Mucosa of descending colon (tissue), 3 donors: ENCODE measurements around the gene DDX31. TPM values are rescaled to one million over a fixed set of nuclear protein-coding genes. Genes with fewer than 3 reads are reported as not detected.

Experiments
- ATAC-seq: fragments of 200-7000 bp; cut with Tn5 transposase; one replicate; pipeline ENCODE4 v1.9.1; 2020; ENCODE audit warnings: mild to moderate bottlenecking, moderate library complexity
- DNase-seq, 3 donors: peaks; one replicate each; pipeline ENCODE4 v3.0.0-alpha.2; 2020
- H3K36me3 ChIP-seq: fragments of 200-600 bp; one replicate; pipeline ENCODE4 v1.8.0; 2021; ENCODE audit warnings: low read depth, mild to moderate bottlenecking
- H3K4me1 ChIP-seq: fragments of 200-600 bp; one replicate; pipeline ENCODE4 v1.8.0; 2021; ENCODE audit warnings: low read depth, mild to moderate bottlenecking
- H3K4me3 ChIP-seq: fragments of 200-600 bp; one replicate; pipeline ENCODE4 v1.8.0; 2021; ENCODE audit warnings: mild to moderate bottlenecking
- H3K9me3 ChIP-seq: fragments of 200-600 bp; one replicate; pipeline ENCODE4 v1.8.0; 2021; ENCODE audit warnings: mild to moderate bottlenecking
- intact Hi-C, 2 donors: fragments of 100-400 bp; cut with DNase I in 1 of 2; cut with micrococcal nuclease in 1 of 2; formaldehyde crosslinking; loops; one replicate each; pipeline versions ENCODE4 v1.11.0 to v1.11.1; 2022; cut with DNase I, micrococcal nuclease
- total RNA-seq, 3 donors: library from RNA; stranded (reverse); fragmentation: NEBNext Ultra II Directional in 2 of 3; extraction: Animal tissue kit (Norgen Biotek cat#: 25700) in 2 of 3; gene quantifications; one replicate each; pipeline versions ENCODE4 v1.2.1 to v1.2.4, GENCODE V29; 2021 to 2023
- TF ChIP-seq, protein P1 (sequence below): fragments of 200-600 bp; IDR thresholded peaks from one replicate; pipeline ENCODE4 v1.8.0; 2022; ENCODE audit warnings: antibody characterized with exemption, mild to moderate bottlenecking
- donor health status: DM: no; HTN: no; CAD: no; lungs with moderate emphysema.
- donor health status: DM: no; HTN: no; CAD: no.
- donor health status: DM: no; HTN: yes; CAD: no.

The DDX31 gene
- total RNA-seq, 3 donors from 2014 or later: 8.7 to 11.2 (median 9.5) TPM

GRCh38 chr9:132595319-132595718 is 74.5 kb downstream of the DDX31 start:
- Histone ChIP-seq H3K36me3 (no peaks in the 10 kb centered on the region), H3K4me1 (no peaks in the 10 kb centered on the region), H3K4me3 (no peak overlapping the region), H3K9me3 (no peaks in the 10 kb centered on the region)
- intact Hi-C loops: no loop called here
- DNase-seq (no peak), ATAC-seq (no peak)
- TF ChIP-seq, protein P1, sequence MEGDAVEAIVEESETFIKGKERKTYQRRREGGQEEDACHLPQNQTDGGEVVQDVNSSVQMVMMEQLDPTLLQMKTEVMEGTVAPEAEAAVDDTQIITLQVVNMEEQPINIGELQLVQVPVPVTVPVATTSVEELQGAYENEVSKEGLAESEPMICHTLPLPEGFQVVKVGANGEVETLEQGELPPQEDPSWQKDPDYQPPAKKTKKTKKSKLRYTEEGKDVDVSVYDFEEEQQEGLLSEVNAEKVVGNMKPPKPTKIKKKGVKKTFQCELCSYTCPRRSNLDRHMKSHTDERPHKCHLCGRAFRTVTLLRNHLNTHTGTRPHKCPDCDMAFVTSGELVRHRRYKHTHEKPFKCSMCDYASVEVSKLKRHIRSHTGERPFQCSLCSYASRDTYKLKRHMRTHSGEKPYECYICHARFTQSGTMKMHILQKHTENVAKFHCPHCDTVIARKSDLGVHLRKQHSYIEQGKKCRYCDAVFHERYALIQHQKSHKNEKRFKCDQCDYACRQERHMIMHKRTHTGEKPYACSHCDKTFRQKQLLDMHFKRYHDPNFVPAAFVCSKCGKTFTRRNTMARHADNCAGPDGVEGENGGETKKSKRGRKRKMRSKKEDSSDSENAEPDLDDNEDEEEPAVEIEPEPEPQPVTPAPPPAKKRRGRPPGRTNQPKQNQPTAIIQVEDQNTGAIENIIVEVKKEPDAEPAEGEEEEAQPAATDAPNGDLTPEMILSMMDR: no peak

DNA sequence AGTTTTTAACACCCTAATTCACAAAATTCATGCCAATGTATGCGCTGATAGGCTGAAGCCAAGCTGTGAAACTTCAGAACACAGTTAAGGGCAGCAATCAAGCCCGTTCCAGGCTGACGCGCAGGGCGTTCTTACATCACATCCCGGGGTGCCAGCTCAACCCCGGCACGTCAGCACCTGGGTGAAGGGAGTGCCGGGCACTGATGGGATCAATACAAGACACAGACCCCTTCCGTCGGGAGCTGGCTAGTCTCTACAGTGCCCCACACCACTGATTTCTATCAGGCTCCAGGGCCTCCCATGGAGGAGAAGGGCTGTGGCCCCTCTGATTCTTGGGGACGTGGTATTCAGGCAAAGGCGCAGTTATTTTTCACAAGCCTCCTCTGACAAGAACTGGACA is 75.4 kb downstream of the DDX31 start:
- H3K36me3 ChIP-seq: no peaks in the 10 kb centered on the region
- ATAC-seq (no peak), DNase-seq (no peak)
- TF ChIP-seq, protein P1: no peak
- H3K9me3 ChIP-seq: no peaks in the 10 kb centered on the region
- intact Hi-C loops: no loop called here
- H3K4me1 ChIP-seq: no peaks in the 10 kb centered on the region
- H3K4me3 ChIP-seq: no peak overlapping the region

DNA sequence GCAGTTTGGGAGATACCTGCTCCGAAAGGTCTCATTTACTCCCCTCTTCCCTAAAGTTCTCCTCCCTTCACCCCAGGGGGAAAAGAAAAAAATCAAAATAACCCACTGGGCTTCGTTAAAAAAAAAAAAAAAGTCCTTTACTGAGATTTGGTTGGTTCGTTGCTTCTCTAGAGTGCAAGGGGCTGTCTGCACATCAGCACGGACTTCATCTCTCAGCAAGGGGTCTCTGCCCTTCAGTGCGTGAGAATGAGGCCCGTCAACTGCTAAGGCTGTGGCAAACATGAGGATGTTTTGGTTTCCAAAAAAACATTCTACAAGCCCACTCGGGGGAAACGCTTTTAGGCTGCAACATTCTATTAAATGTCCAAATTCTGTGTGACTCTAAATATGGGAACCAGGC is 77.3 kb downstream of the DDX31 start:
- Histone ChIP-seq H3K4me3 (no peak overlapping the region), H3K36me3 (no peaks in the 10 kb centered on the region), H3K9me3 (no peaks in the 10 kb centered on the region), H3K4me1 (no peaks in the 10 kb centered on the region)
- TF ChIP-seq, protein P1: no peak
- ATAC-seq (no peak), DNase-seq (no peak)
- intact Hi-C loops: no loop called here

DNA sequence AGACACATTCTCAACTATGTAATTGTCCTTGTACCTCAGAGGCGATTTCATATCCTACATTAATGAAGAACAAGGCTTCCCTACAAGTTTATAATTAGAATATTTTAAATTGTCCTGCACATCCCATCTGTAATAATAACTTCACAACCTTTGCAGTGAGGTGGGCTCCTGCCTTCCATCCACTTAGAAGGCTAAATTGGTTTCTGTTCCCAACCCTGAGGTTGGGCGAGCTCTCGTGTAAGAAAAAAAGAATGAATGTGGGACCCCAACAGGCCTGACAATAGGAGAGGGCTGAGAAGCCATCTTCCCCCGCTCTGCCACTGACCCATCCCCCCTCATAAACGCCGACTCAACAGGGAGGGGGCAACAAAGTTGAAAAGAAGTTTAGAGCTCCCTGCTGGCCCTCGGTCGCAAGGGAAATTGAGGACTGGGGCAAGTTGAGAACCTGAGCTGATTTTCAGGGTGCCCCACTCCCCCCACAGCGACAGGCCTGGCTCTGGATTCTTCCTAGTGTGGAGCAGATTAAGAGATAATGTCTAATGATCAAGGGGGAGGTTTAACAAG is 78.0 kb downstream of the DDX31 start:
- Histone ChIP-seq H3K36me3 (no peaks in the 10 kb centered on the region), H3K4me1 (no peaks in the 10 kb centered on the region), H3K4me3 (no peak overlapping the region), H3K9me3 (no peaks in the 10 kb centered on the region)
- DNase-seq: no peak
- TF ChIP-seq, protein P1: no peak
- no peak for ATAC-seq
- intact Hi-C loops: no loop called here

DNA sequence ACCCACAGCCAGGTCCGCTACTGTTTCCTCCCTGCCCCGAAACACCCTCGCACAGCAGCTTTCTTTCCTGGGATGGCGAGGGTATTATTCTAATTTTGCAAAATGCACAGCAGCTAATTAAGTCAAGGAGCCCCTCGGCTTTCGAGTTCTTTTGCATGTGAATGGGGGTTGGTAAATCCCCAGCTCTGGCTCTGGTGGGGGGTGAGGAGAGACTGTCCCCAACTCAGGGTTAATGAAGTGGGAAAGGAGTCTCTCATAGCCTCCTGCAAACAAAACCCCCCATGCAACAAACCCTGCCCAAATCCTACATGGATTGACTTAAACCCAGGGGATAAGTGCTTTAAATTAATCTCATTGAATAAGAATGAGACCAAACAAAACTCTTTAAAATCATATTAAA is 78.5 kb downstream of the DDX31 start:
- Histone ChIP-seq H3K36me3 (no peaks in the 10 kb centered on the region), H3K4me1 (no peaks in the 10 kb centered on the region), H3K4me3 (no peak overlapping the region), H3K9me3 (no peaks in the 10 kb centered on the region)
- DNase-seq: no peak
- TF ChIP-seq, protein P1: no peak
- intact Hi-C loops: no loop called here
- no peak for ATAC-seq
